ENCODE results near the gene USP28. TPM values are rescaled to one million over a fixed set of nuclear protein-coding genes. Genes with fewer than 3 reads are reported as not detected.

The USP28 gene
- total RNA-seq, 1 donor from 2014 or later: 14.2 TPM

GRCh38 chr11:113906516-113906915, 31.1 kb upstream of the USP28 start:
- Histone ChIP-seq H3K4me3 (no peak overlapping the region), H3K9ac (no peak overlapping the region), H3K36me3 (no peaks in the 10 kb centered on the region), H3F3A (ENCODE audit: low read depth) (no peaks in the 10 kb centered on the region), H3K79me2 (ENCODE audit: low read depth) (no peaks in the 10 kb centered on the region), H2AFZ (replicated peaks) (no peak overlapping the region), H3K4me2 (no peak overlapping the region), H3K9me3 (ENCODE audit: low read depth) (no peaks in the 10 kb centered on the region), H3K27ac (no peak overlapping the region), H3K27me3 (no peaks in the 10 kb centered on the region), H4K20me1 (ENCODE audit: low read depth) (no peaks in the 10 kb centered on the region), H3K4me1 (peaks cover 8% of the 10 kb centered on the region)
- no peak overlapping the region for H3K27ac Mint-ChIP-seq
- peaks cover 2% of the 10 kb centered on the region for H3K4me1 Mint-ChIP-seq
- TF ChIP-seq CTCF (IDR thresholded peaks at IDR 0.05): no peak
- TF ChIP-seq EZH2 (IDR thresholded peaks at IDR 0.05): no peak
- TF ChIP-seq EZH2phosphoT487 (IDR thresholded peaks at IDR 0.05): no peak
- H3K36me3 Mint-ChIP-seq: no peaks in the 10 kb centered on the region
- H3K9me3 Mint-ChIP-seq: no peaks in the 10 kb centered on the region
- DNase-seq (ENCODE audit: low spot score): no peak
- H3K27me3 Mint-ChIP-seq (ENCODE audit: insufficient read depth, low read depth): peaks cover 5% of the 10 kb centered on the region
- H3K4me3 Mint-ChIP-seq: no peak overlapping the region

GRCh38 chr11:113906038-113906437, 30.7 kb upstream of the USP28 start:
- Histone ChIP-seq H2AFZ (replicated peaks) (no peak overlapping the region), H3K79me2 (ENCODE audit: low read depth) (no peaks in the 10 kb centered on the region), H3K9me3 (ENCODE audit: low read depth) (no peaks in the 10 kb centered on the region), H3F3A (ENCODE audit: low read depth) (no peaks in the 10 kb centered on the region), H3K27me3 (no peaks in the 10 kb centered on the region), H3K4me1 (peaks cover 8% of the 10 kb centered on the region), H3K27ac (no peak overlapping the region), H4K20me1 (ENCODE audit: low read depth) (no peaks in the 10 kb centered on the region), H3K9ac (no peak overlapping the region), H3K36me3 (no peaks in the 10 kb centered on the region), H3K4me2 (no peak overlapping the region), H3K4me3 (no peak overlapping the region)
- no peak overlapping the region for H3K4me3 Mint-ChIP-seq
- peak; percentile 76 for DNase-seq (ENCODE audit: low spot score)
- no peaks in the 10 kb centered on the region for H3K36me3 Mint-ChIP-seq
- no peak overlapping the region for H3K27ac Mint-ChIP-seq
- no peak for TF ChIP-seq EZH2phosphoT487 (IDR thresholded peaks at IDR 0.05)
- peak; percentile 67 for TF ChIP-seq CTCF (IDR thresholded peaks at IDR 0.05)
- H3K27me3 Mint-ChIP-seq (ENCODE audit: insufficient read depth, low read depth): peaks cover 6% of the 10 kb centered on the region
- peaks cover 2% of the 10 kb centered on the region for H3K4me1 Mint-ChIP-seq
- H3K9me3 Mint-ChIP-seq: no peaks in the 10 kb centered on the region

GRCh38 chr11:113904379-113905101, 29.2 kb upstream of the USP28 start, which contains the start of gene HTR3B:
Gene HTR3B, plus strand, starts transcription at chr11:113904796. Its CDS starts 138 bp downstream, at chr11:113904934.
- H3K4me1 ChIP-seq: peaks cover 8% of the 10 kb centered on the region
- no peaks in the 10 kb centered on the region for H3K9me3 Mint-ChIP-seq
- H3F3A ChIP-seq (ENCODE audit: low read depth): no peaks in the 10 kb centered on the region
- DNase-seq (ENCODE audit: low spot score): no peak
- H3K27me3 ChIP-seq: no peaks in the 10 kb centered on the region
- no peaks in the 10 kb centered on the region for H4K20me1 ChIP-seq (ENCODE audit: low read depth)
- no peaks in the 10 kb centered on the region for H3K79me2 ChIP-seq (ENCODE audit: low read depth)
- H3K36me3 Mint-ChIP-seq: no peaks in the 10 kb centered on the region
- H3K27ac Mint-ChIP-seq: no peak within 1 kb of the TSS
- no peak within 1 kb of the TSS for H3K4me2 ChIP-seq
- H3K4me3 Mint-ChIP-seq: no peak within 1 kb of the TSS
- H3K9me3 ChIP-seq (ENCODE audit: low read depth): no peaks in the 10 kb centered on the region
- H3K4me3 ChIP-seq: no peak within 1 kb of the TSS
- H3K4me1 Mint-ChIP-seq: peaks cover 2% of the 10 kb centered on the region
- H3K9ac ChIP-seq: no peak within 1 kb of the TSS
- no peak within 1 kb of the TSS for H2AFZ ChIP-seq (replicated peaks)
- H3K27ac ChIP-seq: no peak within 1 kb of the TSS
- peaks cover 8% of the 10 kb centered on the region for H3K27me3 Mint-ChIP-seq (ENCODE audit: insufficient read depth, low read depth)
- TF ChIP-seq EZH2phosphoT487 (IDR thresholded peaks at IDR 0.05) (no peak), CTCF (IDR thresholded peaks at IDR 0.05) (no peak), EZH2 (IDR thresholded peaks at IDR 0.05) (no peak)
- H3K36me3 ChIP-seq: no peaks in the 10 kb centered on the region
